GM21515 (cell line): ENCODE measurements around the gene SAMD8.

ENCODE experiments used
- ATAC-seq: cut with Tn5 transposase; IDR thresholded peaks from one replicate; pipeline ENCODE4 v1.9.1; 2021; ENCODE audit not compliant: unreplicated experiment

The SAMD8 gene

DNA sequence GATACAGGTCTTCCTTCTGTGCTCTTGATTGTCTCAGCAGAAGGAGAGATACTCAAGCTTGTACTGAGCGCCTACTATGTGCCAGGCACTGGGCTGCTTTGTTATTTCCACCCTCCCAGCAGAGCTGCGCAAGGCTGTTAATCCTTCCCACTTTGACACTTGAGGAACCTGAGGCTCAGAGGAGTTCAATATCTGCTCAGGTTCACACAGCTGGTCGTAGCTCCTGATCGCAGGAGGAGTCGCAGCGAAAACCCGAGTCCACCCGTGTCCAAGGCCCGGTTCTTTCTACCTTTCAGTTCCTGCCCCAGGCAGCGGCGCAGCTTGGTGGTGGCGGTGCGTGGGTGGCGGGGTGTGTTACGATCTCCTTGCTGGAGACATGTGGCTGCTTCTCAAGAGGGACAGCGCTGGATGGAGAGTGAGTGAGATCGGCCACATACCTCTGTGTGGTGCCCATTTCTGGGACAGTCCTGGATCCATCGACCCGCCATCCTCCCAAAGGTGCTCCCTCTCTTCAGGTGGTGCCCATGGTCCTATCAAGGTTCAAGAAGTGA lies 26.5 kb upstream of the SAMD8 start:
- no peak for ATAC-seq

DNA sequence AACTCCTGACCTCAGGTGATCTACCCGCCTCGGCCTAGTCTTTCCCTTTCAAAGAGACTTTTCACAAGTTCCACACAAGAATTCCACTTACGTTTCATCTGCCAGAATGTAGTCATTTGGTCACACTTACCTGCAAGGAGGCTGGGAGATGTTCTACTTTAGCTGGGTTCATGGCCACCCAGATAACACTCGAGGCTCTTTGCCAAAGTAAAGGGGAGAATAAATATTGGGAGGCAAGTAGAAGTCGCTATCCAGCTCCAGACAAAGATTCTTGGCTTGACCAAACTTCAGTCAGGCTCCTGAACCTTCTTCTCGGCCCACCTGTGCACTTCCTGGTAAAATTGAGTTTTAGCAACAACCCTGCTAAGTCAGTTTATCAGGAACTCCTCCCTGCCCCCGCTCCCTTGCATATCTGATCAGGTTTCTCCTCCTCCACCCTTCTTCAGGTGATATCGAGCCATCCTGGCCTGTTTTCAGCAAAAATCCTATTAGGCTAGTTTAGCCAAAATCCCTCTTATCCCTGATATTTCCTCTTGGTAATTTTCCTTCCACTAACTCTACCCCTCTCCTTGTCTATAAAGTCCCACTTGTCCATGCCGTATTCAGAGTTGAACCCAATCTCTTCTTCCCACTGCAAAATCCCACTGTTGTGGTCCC lies 25.1 kb upstream of the SAMD8 start:
- no peak for ATAC-seq

DNA sequence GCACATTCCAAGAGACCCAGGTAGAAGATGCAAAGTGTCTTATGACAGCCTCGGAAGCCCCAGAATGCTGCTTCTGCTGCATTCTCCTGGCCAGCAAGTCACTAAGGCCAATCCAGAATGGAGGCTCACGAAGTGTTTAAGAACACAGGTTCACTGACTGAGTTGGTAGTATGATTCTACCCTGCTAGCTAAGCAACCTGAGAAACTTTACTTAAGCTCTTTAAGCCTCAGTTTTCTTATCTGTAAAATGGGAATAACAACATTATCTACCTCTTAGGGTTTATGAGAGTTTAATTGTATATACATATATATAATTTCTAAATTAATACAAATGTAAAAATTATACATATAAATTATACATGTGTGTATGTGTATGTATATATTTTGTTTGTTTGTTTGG lies 22.8 kb upstream of the SAMD8 start:
- no peak for ATAC-seq

DNA sequence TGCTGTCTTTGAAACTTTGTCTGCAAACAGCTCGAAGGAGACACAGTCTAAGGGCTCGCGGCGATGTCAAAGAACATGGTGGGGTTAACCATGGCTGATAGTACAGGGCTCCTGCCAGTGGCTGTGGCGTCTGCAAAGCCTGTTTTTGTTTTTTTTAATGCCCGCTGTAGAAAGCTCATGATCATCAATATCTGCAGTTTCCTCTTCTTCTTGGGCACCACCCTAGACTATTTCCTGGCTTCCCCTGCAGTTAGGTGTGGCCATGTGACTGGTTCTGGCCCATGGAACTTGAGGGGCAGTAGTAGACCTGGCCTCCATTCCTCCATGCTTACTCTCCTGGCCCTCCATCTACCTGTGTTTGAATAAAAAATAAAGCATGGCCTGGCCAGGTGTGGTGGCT lies 21.8 kb upstream of the SAMD8 start:
- no peak for ATAC-seq

DNA sequence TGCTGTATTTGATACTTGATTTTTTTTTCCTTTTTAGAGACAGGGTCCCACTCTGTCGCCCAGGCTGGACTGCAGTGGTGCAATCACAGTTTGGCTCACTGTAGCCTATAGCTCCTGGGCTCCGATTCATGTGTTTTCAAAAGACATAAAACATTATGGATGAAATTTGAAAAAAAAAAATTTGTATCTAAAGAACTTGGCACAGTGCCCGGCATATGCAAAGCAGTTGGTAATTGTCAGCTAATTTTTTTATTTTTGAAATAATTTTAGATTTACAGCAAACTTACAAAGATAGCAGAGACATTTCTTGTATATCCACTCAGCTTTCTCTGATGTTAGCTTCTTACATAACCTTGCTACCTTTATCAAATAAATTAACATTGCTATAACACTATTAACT lies 20.3 kb upstream of the SAMD8 start:
- no peak for ATAC-seq

DNA sequence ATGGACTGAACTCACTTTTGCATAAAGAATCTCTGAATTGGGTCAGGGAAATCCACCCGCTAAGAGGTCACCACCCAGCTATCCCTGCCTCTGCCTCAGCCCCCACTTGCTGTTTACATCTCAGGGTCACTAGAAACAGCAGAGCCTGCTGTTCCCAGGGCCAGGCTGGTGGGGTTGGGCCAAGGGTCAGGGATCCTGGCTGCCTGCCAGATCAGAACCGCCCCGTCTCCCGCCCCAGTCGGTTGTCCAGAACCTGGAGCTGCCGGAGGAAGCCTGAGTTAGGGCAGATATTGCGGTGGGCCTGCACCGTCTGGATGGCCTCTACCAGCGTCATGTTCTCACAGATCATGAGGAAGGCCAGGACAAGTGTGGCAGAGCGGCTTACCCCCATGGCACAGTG lies 17.0 kb upstream of the SAMD8 start:
- ATAC-seq = no peak

DNA sequence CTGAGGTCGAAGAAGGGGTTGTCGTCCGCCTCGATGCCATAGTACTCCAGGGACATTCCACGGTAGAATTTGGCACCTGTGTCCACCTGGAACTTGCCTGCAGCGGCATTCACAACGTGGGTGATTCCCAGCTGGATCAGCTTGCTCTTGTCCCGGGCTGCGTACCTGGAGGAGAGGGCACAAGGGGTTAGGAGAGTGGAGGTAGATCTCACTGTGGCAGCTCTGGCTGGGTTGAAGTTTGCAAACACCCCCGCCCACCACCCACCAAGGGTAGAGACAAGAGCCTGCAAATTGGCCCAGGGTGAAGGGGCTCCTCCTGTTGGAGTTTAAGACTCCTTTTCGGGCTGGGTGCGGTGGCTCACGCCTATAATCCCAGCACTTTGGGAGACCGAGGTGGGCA lies 15.8 kb upstream of the SAMD8 start:
- ATAC-seq = no peak

DNA sequence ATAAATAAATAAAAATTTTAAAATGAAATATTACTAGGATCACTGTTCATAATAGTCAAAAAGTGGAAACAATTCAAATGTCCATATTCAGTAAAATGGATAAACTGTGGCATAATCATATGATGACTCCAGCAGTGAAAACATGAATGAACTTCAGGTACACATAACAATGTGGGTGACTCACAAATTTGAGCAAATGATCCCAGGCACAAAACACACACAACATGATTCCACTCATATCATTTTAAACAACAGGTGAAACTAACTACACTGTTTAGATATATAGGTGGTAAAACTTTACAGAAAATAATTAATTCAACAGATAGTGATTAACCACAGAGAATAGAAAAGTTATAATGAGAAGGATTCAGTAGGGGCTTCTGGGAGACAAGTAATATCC lies 14.7 kb upstream of the SAMD8 start:
- no peak for ATAC-seq

DNA sequence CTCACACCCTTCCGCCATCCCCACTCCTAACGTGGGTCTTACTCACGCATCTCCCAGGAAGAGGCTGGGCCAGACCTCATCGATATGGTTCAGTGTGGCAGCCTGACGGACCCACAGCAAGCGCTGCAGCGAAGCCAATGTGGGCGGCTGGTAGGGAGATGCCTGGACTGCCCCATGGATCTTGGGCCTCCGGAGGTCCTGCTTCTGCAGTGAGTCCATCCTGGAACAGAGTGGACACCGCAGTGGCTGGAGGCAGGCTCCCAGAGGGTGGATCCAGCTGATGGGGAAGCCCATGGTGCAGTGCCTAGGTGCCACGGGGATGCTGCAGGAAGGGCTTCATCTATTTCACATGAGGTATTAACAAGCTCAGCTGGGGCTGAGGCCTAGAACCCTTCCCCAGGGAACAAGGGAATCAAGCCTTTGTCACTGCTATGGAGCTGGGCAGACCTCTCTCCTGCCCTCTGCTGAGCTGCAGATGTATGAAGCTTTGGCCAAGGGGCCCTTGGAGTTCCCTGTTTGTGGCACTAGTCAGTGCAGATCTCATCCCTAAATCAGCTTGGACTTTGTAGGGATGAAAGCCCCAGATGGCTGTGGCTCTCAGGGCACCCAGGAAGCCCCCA lies 13.7 kb upstream of the SAMD8 start:
- ATAC-seq = no peak

DNA sequence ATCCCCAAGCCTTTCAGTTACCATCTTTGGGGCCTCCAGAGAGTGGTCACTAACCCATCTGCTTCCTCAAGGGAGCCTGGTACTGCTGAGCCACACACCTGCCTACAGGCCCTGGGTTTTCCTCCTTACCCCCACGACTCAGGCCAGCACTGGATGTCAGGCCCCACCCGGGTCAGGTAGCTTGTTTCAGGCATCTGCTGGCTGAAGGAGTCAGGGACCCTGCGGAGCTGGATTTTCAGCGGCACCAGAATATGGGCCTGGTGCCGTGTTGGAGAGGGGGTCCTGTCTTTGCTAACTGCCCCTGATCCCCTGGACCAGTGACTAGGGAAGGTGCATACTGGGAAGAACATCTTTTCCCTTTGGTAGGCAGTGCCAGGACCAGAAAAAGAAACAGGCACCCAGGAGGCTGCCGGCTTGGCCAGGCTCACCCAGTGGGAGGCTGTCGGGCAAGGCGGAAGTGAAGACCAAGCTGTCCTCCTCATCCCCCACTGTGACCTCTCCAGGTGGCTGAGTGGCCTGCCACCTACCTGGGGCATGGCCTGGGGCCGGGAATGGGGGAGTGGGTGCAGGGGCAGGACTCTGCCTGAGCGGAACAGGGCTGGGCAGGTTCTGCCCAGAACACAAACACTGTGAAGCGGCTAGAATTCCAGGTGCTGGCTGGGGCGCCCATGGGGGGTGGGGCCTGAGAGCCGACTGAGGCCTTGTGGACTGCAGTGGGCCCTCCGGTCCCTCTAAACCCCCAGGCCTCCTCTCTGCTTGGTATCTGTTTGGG lies 12.4 kb upstream of the SAMD8 start:
- no peak for ATAC-seq

DNA sequence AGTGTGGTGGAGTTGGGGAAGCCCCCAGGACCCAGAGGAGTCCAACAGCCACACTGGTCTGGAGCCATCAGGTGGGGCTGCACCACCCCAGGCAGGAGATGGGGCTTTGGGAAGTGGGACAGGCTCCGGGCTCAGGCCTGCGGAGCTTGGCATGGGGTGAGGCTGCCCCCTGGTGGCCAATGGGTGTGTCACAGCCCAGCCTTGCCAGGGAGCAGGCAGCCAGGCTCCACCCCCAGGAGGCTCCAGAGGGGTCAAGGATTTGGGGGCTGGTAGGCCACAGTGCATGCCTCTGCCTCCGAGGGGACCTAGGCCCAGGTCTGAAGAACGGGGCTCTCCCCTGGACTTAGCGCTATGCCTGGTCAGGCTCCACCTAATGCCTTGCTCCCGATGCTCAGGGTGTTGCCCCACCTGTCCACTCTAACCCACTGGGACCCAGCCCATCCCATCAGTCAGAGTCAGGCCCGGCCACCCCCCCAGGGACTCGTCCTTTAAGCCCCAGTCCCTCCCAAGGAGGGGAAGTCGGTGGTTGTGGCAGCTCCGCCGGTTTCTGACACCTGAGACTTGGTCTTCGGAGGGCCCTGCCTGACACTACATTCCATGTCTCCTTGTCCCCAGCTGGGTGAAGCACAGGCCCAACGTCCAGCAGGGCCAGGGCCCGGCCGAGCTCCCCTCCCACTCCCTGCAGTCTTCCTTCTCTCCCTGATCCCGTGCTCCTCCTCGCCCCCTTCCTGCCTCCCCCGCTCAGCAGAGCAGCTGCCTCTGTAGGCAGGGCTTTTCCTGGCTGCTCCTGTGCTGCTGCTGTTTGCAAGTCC lies 11.3 kb upstream of the SAMD8 start:
- ATAC-seq = no peak

DNA sequence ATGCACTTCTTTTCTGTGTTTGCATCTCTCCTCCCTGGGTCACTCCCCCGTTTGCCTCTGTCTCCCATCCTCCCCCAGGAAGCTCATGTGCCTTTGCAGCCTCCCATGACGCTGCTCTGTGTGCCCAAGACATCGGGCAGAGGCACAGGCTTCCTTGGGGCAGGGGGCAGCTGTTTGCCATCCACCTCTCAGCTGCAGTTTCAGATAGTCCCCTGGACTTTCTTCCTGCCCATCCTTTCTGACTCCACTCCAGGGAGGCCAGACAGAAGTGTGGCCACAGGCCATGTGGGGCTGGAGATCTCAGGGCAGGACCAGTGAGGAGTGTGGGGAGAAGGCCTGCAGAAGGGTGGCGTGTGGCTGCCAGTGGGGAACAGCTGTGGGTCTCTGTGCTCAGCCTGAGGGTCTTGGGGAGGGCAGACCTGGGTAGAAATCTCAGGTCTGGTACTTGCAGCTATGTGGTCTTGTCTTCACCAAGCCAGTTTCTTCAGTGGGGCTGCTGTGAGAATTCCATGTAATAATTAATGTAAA lies 10.6 kb upstream of the SAMD8 start:
- no peak for ATAC-seq

DNA sequence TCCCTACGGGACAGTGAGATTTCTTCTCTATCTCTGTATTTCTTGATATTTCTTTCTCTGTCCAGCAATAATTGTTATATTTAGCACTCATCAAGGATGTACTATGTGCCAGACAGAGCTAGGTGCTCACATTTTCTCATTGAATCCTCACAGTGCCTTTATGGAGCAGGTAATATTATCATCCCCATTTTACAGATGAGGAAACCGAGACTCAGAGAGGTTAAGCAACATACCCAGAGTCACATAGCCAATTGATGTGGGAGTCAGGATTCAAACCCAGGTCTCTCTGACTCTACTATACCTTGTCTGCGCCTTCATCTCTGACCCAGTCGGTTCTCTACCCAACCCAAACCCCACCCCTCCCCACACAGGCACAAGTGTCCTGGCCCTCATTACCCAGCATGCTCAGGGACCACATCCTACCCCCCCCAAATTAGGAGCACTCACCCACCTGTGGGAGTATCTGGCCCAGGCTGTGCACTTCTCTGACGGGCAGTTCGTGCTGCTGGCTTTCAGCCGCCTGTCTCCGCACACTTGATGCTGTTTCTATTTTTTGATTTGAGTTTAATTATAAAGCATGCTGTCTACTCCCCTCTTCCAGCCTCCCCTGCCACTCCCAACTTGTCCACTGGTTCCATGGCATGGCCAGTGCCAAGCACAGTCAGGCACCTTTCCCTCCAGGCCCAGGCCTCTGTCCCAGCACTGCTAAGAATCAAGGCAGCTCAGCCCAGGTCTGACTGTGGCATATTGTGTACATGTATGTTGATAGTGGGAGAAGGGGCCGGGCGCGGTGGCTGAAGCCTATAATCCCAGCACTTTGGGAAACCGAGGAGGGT lies 9.8 kb upstream of the SAMD8 start:
- ATAC-seq = no peak

DNA sequence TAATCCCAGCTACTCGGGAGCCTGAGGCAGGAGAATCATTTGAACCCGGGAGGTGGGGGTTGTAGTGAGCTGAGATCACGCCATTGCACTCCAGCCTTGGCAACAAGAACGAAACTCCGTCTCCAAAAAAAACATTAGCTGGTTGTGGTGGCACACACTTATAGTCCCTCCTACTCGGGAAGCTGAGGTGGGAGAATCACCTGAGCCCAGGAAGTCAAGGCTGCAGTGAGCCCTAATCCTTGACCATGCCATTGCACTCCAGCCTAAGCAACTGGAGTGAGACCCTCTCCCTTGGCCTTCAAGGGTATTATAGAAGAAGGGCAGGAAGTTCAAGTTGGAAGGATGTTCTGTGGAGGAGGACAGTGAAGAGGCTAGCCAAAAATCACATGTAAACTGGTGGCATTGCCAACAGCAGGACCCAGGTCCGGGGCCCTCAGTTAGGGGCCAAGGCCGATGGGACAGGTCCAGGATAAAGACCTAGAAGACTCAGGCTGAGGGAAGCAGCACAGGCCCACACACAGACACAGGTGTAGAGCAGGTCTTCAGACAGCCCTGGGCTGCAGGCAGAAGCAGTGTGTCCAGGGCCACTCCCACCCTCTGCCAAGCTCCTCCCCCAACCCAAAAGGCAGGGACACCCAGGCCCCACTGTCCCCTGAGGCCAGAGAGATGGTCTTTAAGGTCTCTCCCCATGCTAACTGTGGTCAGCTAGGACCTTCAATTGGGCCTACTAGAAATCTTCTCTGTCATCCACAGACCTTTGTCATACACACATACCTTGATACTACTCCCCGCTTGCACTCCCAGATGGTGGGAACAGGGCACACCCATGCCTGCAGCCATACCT lies 8.4 kb upstream of the SAMD8 start:
- ATAC-seq = no peak

DNA sequence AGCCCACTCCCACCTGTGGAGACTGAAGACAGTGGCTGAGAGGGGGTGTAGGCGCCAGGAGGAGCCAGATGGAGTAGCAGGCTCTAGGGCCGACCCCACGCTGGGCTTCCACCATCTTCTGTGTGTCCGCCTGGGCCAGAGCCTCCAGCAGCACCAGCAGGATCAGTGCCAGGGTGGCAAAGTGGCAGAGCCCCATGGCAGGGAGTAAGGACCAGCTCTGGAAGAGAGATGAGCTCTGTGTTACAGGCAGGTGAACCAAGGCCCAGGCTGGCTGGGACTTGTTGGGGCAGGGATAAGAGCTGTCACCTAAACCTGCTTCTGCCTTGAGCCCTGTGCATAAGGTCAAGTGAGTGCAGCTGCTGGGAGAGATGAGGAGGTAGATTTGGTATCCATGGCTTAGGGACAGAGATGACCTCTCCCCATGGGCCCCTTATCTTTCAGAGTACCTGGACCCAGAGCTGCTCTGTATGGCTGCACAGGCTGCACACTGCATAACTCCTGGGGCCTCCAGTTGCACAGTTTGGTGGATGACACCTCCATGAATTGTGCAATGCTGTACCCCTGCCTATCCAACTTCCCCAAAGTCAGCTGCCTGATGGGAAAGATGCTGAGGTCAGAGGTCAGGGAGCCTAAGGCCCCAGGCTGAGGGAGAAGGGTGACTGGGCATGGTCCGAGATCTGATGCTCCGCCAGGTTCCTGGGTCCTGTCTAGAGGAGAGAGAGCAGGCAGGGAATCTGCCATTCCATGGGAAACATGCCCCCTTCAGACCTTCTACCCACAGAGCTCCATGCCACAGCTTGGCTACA lies 7.4 kb upstream of the SAMD8 start:
- ATAC-seq = no peak

DNA sequence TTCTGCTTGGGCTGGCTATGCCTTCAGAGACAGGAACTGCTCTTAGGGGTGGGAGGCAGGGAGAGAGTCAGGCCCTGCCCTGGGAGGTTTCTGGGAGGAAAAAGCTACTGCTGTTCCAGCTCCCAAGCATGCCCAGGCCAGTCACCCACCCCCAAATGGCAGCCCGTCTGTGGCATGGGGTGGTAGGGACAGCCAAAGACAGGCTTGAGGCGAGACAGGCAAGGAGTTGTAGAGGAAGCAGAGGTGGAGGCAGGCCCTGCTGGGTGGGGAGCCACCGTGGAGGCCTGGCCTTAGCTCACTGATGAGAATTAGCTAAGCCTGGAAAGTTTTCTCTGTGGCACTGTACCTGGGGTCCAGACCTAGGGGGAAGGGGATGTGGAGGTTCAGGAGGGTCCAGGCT lies 6.6 kb upstream of the SAMD8 start:
- no peak for ATAC-seq

DNA sequence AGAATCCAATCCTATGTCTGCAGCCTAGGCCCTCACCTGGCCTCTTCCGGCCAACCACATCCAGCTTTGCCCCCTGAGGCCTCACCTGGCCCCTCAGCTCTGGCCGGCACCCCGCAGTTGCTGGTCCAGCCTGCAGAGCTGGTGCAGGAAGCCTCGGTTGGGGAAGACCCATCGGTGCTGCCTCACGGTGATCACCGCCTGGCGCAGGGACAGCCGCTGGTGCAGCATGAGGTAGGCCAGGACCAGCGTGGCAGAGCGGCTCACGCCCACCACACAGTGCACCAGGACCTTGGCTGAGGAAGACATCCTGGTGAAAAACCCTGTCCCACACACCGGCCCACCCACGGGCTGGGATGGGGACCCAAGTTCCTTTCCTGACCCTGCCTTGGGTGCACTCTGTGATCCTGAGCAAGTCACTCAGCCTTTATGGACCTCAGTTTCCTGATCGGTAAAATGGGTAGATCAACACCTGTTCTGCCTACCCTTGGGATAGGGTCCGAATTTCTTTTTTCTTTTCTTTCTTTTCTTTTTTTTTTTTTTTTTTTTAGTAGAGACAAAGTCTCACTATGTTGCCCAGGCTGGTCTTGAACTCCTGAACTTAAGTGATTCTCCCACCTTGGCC lies 5.8 kb upstream of the SAMD8 start:
- ATAC-seq = no peak

DNA sequence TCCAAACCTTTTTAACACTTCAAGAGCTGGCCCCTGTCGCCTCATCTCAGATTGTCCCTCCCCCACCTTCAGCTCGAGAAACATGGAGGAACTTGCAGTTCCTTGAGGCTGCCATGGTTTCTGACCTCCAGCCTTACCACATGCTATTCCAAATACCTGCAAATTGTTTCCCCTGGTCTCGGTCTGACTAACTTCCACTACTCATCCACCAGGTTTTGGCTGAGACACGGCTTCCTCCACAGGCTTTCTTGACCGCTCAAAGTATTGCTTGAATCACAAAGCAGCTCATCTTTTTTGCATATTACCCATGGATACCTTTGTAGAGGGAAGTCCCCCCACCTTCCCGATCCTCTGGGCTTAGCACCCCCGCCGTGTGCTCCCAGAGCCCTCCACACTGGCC lies 5.2 kb upstream of the SAMD8 start:
- no peak for ATAC-seq
